Measurements from ENCODE around the gene POLRMT.
A peak's percentile ranks its signal among the peaks of the same experiment; 100 is the strongest.
"Not testable (repeated sequence)": the region's sequence is repeated elsewhere in the genome, so short reads cannot be mapped to it uniquely, and the experiment has no call there.

Gene POLRMT

DNA sequence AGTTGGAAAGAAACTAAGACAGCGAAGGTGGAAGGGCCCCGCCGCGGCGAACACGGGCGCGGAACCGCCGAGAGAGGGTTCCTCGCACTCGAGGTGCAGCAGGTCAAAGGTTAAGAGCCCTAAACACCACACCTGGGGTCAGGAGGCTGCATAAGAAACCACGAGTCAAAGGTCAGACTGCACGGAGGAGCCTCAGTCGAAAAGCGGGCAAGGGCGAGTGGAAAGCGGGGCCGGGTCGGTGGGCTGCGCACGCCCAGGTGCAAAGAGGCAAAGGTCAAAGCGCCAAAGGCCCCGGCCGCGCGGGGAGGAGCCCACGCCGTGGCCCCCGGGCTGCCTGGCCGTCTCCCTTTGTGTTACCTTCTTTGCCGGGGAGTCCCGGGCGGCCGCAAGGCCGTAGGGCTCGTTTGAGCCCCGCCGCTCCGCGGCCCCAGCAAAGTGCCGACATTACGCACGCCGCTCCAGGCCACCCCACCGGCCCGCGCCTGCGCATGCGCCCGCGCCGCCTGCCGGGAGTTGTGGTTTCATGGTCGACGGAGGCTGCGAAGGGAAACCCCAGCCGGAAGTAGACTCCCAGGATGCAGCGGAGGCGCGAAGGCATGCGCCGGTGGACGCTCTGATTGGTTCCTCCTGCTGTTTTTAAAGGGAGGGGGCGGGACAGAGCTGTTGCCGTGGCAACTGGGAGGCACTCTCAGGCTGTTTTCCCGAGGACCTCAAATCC is at the start of gene POLRMT:
Gene POLRMT (minus strand): TSS at position 470 of the 718 bp plus-strand sequence. CDS start 25 bp downstream, at position 445.
- peak; percentile 96 for DNase-seq

DNA sequence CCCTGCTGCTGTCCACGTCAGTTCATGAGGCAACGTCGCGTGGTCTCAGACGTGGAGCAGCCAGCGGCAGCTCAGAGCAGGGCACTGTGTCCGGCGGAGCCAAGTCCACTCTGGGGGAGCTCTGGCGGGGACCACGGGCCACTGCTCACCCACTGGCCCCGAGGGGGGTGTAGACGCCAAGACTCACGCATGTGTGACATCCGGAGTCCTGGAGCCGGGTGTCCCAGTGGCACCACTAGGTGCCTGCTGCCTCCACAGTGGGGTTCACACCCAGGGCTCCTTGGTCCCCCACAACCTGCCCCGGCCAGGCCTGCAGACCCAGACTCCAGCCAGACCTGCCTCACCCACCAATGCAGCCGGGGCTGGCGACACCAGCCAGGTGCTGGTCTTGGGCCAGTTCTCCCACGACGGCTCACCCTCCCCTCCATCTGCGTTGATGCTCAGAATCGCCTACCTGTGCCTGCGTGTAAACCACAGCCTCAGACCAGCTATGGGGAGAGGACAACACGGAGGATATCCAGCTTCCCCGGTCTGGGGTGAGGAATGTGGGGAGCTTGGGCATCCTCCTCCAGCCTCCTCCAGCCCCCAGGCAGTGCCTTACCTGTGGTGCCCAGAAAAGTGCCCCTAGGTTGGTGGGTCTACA is 49.5 kb upstream of the POLRMT start:
- DNase-seq, result no peak

DNA sequence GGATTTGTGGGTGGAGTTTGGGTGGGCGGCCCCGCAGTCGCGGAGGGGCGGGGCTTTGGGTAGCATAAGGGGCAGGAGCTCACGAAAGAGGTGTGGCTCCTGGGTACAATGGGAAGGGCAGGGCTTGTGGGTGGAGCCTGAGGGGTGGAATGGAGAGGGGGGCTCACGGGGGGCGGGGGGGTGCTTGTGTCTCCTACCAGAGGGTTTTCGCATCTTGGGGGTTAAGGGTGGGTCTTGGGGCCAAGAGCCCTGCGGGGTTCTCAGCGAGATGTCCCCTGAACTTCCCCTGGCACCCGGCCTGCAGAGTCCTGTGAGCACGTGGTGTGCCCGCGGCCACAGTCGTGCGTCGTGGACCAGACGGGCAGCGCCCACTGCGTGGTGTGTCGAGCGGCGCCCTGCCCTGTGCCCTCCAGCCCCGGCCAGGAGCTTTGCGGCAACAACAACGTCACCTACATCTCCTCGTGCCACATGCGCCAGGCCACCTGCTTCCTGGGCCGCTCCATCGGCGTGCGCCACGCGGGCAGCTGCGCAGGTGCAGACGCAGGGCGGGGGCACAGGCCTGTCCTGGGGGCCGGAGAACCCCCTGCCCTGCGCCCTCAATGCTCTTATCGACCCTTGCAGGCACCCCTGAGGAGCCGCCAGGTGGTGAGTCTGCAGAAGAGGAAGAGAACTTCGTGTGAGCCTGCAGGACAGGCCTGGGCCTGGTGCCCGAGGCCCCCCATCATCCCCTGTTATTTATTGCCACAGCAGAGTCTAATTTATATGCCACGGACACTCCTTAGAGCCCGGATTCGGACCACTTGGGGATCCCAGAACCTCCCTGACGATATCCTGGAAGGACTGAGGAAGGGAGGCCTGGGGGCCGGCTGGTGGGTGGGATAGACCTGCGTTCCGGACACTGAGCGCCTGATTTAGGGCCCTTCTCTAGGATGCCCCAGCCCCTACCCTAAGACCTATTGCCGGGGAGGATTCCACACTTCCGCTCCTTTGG is 48.0 kb upstream of the POLRMT start:
- no peak for DNase-seq

DNA sequence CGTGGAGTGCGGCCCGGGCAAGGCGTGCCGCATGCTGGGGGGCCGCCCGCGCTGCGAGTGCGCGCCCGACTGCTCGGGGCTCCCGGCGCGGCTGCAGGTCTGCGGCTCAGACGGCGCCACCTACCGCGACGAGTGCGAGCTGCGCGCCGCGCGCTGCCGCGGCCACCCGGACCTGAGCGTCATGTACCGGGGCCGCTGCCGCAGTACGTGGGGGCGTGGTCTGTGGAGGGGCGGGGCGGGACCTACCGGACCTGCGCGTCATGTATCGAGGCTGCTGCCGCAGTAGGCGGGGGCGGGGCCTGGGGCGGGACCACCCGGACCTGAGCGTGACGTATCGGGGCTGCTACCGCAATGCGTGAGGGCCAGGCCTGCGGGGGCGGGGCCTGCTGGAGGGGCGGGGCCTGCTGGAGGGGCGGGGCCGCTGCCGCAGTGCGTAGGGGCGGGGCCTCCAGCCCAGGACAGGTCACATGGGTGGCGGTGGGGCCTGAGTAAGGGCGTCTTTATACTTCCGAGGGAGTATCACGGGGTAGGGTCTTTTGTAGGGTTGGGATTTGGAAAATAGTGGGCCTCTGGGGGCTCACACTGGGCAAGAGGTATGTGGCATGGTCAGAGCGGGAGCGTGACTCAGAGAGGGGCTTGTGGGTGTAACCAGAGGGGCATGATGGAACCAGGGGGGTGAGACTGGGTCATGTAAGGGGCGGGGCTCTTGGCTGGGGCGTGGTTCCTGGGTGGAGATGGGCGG is 47.1 kb upstream of the POLRMT start:
- DNase-seq, result peak; percentile 97

DNA sequence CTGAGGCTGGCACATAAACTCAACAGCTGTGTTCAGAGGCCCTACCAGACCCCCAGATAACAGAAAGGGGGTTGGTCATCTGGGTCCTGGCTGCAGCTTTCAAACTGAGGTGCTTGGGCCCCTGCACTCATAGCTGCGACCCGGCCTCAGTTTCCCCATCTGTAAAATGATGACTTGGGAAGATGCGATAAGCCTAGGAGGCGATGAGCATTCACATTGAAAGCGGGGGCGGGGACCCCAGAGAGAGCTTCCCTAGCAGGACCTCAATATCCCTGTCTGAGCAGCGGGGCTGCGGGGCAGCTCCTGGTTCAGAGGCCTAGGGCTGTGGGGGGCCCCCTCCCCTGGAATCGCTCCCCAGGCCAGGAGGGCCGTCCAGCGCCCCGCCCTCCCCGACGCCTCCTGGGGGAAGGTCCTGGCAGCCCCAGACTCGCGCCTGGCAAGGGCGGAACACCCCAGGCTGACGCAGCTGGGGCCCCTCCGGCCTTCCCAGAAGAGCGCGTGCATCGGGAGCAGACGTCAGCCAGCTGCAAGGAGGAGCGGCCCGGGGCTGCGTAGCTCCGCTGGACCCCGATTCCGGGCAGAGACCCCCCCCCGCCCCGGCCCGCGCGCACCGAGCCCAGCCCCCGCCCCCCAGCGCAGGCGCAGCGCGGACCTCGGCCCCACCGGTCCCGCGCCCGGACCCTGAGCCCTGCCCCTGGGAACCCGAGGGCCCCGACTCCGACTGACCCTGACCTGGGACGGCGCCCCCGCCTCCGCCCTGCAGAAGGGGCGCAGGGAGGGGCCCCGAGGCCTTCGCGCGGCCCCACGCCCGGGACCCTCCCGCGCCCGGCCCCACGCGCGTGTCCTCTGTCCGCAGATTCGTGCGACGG is 46.3 kb upstream of the POLRMT start:
- peak; percentile 30 for DNase-seq

DNA sequence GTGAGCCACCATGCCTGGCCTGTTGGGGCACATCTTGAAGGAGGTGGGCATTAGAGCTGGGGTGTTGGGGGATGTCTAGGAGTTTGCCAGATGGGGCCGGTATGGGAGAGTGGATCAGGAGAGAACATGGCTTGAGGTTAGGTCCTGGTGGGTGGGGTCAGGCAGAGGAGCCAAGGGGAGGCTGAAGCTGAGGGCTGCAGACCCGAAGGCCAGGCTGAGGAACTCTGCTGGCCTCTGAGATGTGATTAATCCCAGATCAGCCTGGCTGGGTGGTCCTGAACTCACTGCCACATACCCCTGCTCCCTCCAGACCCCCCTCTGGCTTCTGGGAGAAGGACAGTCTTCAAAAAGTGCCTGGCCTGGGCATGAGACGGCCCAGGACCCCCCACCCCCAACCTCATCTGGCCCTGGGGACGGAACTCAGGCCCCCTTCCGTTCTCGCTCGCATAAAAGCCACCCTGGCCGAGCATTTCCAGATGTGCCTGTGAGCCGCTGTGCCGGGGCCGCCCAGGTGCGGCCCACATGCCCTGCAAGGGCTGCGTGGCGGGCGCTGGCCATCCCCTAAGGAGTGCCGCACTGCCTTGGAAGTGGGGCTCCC is 45.6 kb upstream of the POLRMT start:
- no peak for DNase-seq

DNA sequence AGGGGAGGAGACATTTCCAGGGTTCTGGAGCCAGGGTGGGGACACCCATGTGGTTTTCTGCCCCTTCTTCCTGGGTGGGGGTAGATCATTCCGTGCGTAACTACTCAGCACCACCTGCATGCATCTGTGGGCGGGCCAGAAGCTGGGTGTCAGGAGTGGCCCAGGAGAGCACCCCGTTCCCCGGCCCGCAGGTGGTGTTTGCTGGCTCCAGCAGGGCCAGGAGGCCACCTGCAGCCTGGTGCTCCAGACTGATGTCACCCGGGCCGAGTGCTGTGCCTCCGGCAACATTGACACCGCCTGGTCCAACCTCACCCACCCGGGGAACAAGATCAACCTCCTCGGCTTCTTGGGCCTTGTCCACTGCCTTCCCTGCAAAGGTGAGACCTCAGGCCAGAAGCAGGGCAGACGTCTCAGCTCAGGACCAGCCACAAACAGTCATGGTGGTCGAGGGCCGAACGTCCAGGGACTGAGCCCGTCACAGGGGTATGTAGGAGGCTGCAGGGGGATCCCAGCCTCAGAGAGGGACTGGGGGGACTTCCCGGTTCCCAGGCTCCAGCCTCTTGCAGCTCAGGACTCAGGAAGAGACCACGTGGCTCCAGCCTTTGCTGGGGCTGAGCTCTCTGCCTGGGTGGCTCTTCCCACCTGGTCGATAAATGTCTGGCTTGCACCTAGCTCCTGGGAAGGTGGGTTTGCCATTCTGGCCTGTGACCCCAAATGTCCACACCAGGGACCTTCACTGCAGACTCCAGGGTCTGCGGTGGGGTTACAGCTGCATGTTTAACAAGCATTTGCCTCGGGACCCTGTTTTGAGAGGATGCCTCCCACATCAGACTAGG is 44.5 kb upstream of the POLRMT start:
- no peak for DNase-seq

DNA sequence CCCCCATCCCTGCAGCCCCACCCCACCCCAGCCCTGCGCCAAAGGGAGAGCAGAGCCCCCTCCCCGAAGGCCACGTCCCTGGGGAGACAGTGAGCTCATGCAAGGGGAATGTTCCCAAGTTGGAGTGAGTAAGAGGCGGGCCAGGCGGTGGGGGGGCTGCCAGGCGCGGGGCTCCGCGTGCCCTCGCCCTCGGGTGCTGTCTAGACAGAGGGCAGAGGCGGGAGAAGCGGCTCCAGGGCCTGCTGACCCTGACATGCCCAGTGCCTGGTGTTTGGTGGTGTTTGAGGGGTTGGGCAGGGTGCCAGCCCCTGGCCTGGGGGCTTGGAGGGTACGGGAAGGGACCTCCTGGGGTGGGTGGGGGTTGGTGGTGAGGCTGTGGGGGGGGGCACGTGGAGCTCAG is 43.9 kb upstream of the POLRMT start:
- no peak for DNase-seq

DNA sequence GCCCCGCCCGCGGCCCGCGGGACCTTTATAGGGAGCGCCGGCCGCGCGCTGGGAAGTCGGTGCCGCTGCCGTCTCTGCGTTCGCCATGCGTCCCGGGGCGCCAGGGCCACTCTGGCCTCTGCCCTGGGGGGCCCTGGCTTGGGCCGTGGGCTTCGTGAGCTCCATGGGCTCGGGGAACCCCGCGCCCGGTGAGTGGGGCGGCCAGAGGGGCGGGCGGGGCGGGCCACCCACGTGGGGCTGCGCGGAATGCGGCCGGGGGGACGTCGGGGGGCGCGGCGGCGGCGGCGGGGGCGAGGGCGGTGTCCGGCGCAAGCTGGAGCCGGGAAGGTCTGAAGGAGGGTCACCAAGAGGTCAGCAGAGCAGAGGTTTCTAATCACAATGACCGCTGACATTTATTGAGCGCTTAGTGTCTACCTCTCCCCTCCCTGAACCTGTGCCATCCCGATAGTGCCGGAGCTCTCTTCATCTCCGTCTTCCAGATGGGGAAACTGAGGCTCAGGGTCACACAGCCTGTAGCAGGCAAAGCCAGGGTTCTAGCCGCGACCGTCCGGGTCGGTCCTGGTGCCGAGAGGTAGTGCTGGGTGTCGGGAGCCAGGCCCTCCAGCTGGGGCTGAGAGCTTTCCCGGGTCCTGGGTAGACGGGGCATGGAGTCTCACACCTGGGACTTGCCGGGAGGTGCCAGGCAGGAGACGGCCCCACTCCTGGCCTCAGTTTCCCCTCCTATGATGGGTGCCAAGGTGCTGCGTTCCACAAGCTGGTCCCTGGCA is 43.2 kb upstream of the POLRMT start, which contains the start of gene FSTL3:
Gene FSTL3 (plus strand): TSS at position 54 of the 767 bp plus-strand sequence. CDS start 32 bp downstream, at position 86.
- DNase-seq, result no peak

DNA sequence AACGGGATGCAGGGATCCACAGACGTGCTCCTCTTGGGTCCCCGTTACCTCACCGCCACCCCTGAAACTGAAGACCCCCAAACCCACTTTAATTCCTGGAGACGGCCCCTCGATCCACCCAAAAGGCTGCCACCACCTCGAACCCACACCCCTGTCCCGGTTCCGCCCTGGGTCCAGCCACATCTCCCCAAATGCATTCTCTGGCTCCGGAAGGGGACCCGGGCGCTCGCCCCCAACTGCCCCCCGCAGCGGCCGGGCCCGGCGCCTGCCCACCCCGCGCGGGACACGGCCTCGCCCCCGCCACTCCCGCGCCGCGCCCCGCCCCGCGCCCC is 42.6 kb upstream of the POLRMT start:
- DNase-seq, result no peak

DNA sequence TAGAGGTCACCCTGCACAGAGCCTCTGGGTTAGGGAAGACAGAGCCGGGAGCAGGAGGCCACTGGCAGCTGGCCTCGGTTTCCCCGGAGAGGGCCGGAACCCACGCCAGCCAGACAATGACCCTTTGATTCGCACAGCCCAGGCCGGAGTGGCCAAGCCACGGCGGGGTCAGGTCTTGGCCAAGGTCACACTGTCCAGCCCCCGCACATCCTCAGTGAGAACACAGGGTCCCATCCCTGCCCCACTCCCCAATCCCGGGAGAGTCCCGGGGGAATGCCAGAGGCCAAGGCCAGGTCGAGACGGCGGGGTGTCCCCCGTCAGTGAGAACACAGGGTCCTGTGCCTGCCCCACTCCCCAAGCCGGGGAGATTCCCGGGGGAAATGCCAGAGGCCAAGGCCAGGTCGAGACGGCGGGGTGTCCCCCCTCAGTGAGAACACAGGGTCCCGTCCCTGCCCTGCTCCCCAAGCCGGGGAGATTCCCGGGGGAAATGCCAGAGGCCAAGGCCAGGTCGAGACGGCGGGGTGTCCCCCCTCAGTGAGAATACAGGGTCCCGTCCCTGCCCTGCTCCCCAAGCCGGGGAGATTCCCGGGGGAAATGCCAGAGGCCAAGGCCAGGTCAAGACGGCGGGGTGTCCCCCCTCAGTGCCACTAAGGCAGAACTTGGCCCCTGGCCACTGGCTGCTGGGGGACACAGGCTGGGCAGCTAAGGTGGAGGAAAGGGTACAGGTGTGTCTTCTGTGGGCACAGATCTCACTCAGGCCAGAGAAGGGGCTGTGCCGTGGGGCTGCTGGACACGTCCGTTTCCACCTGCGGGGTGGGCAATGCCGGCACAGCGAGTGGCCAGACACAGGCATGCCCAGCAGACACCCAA is 41.2 kb upstream of the POLRMT start:
- no peak for DNase-seq

DNA sequence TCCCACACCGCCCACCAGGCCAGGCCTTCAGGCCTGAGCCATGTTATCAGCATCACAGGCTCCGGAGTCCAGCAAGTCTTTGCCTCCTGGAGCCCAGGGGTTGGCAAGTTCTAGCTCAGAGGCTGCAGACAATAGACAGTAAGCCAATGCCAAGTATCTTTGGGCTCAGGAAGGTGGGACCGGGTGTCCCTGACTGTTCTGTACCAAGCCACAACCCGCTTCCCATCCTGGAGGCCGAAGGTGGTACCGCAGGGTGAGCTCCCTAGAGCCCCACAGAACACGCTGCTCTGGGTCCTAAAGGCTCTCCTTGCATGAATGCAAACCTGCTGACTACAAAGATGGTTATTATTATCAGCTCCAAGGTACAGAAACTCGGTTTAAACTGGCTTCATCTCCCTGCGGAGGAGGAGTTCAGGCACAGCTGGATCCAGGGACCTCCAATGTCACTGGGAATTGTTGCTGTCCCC is 37.3 kb upstream of the POLRMT start:
- DNase-seq, result no peak

DNA sequence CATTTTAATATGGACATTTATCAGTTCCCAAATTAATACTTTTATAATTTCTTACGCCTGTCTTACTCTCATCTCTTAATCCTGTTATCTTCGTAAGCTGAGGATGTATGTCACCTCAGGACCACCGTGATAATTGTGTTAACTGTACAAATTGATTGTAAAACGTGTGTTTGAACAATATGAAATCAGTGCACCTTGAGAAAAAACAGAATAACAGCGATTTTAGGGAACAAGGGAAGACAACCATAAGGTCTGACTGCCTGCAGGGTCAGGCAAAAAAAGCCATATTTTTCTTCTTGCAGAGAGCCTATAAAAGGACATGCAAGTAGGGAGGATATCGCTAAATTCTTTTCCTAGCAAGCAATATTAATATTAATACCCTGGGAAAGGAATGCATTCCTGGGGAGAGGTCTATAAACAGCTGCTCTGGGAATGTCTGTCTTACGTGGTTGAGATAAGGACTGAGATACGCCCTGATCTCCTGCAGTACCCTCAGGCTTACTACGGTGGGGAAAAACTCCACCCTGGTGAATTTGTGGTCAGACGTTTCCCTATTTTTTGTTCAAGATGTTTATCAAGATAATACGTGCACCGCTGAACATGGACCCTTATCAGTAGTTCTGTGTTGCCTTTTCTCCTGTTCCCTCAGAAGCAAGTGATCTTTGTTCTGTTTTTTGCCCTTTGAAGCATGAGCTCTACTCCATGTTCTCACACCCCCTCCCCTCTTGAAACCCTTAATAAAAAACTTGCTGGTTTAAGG is 35.5 kb upstream of the POLRMT start:
- not testable (repeated sequence) for DNase-seq

DNA sequence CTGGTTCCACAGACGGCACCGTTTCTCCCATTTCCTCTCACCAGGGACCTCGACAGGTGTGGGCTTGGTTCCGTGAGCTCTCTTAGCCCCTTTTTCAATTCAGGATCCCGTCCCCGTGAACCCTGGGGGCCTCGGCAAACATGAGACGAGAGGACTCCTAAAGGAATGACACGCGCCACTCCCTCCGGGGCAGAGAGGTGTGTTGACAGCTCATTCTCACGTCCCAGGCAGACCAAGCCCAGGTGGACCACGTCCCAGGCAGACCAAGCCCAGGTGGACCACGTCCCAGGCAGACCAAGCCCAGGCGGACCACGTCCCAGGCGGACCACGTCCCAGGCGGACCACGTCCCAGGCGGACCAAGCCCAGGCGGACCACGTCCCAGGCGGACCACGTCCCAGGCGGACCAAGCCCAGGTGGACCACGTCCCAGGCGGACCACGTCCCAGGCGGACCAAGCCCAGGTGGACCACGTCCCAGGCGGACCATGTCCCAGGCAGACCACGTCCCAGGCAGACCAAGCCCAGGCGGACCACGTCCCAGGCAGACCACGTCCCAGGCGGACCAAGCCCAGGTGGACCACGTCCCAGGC is 33.7 kb upstream of the POLRMT start:
- DNase-seq, result not testable (repeated sequence)

DNA sequence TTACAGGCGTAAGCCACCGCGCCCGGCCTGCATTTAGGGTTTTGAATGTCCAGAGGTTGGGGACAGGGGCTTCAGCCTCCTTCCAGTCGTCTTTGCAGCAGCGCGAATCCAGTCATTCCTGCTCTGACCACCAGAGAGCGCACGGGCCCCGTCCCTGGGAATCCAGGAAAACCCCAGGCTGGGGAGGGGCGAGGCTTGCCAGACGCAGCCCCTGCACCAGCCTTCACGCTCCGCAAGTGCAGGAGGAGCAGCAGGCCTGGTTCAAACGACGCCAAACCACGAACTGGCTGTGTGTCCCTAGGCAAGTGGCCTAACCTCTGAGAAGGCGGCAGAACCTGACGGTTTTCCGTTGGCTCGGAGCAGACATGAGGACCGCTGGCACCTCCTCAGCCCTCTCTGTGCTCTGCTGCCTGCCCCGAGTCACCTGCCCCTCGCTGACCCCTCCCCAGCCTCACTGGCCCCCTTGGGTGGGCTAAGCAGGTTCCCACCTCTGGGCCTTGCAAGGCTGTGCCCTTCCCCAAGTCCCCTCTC is 31.6 kb upstream of the POLRMT start:
- DNase-seq, result peak; percentile 80

DNA sequence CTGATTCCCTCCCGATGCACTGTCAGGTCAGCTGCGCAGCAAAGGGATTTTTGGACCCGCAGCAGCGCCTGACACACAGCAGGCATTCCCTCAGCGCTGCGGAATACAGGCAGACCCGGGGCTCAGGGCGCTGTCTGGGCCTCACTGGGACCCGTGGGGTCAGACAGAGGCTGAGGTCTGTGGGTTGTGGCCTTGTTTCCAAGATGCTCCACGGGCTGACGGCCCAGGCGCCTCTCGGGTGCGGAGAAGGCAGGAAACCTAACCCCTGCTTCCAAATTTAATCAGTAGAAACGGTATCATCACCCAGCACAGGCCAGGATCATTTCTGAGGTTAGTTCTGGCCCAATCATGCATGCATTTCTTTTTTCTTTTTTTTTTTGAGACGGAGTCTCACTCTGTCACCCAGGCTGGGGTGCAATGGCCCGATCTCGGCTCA is 30.4 kb upstream of the POLRMT start:
- no peak for DNase-seq
